ENCODE results near the gene GCSAM.

- TF ChIP-seq CTCF (IDR thresholded peaks at IDR 0.05) (no peak), POLR2A (IDR thresholded peaks at IDR 0.05) (no peak)
Observed at GRCh38 chr3:112074006-112074405, 59.0 kb downstream of the GCSAM start.

Data from body of pancreas (tissue), 4 donors.